HG03135 (cell line): ENCODE measurements around the gene RANBP17.
"Not testable (repeated sequence)": the region's sequence is repeated elsewhere in the genome, so short reads cannot be mapped to it uniquely, and the experiment has no call there.

Experiments used
- ATAC-seq: cut with Tn5 transposase; IDR thresholded peaks from one replicate; pipeline ENCODE4 v1.9.1; 2021; ENCODE audit warnings: mild to moderate bottlenecking, moderate library complexity; ENCODE audit not compliant: unreplicated experiment

Gene RANBP17

GRCh38 chr5:170865622-170866021 lies 3.8 kb downstream of the RANBP17 start:
- ATAC-seq = no peak

- no peak for ATAC-seq
Measured at GRCh38 chr5:170867825-170868224, 6.0 kb downstream of the RANBP17 start.

- not testable (repeated sequence) for ATAC-seq
Measured at GRCh38 chr5:170870390-170870789, 8.6 kb downstream of the RANBP17 start.

- ATAC-seq = no peak
Measured at GRCh38 chr5:170874017-170874416, 12.2 kb downstream of the RANBP17 start.

GRCh38 chr5:170875811-170876210 lies 14.0 kb downstream of the RANBP17 start:
- ATAC-seq = no peak

GRCh38 chr5:170880084-170880483 lies 18.3 kb downstream of the RANBP17 start:
- ATAC-seq = no peak

- ATAC-seq = no peak
Measured at GRCh38 chr5:170882345-170882744, 20.5 kb downstream of the RANBP17 start.

GRCh38 chr5:170885256-170885655 lies 23.4 kb downstream of the RANBP17 start:
- no peak for ATAC-seq

GRCh38 chr5:170885809-170886208 lies 24.0 kb downstream of the RANBP17 start:
- ATAC-seq = no peak

GRCh38 chr5:170886210-170886894 lies 24.5 kb downstream of the RANBP17 start:
- ATAC-seq = no peak

GRCh38 chr5:170892196-170892595 lies 30.4 kb downstream of the RANBP17 start:
- no peak for ATAC-seq

- no peak for ATAC-seq
Measured at GRCh38 chr5:170894665-170895064, 32.8 kb downstream of the RANBP17 start.

- no peak for ATAC-seq
Measured at GRCh38 chr5:170896779-170897178, 35.0 kb downstream of the RANBP17 start.

- ATAC-seq = no peak
Measured at GRCh38 chr5:170903075-170903474, 41.3 kb downstream of the RANBP17 start.

GRCh38 chr5:170907758-170908157 lies 45.9 kb downstream of the RANBP17 start:
- ATAC-seq = no peak

GRCh38 chr5:170913573-170913972 lies 51.8 kb downstream of the RANBP17 start:
- ATAC-seq = no peak

- ATAC-seq = no peak
Measured at GRCh38 chr5:170917113-170917512, 55.3 kb downstream of the RANBP17 start.

GRCh38 chr5:170920196-170920595 lies 58.4 kb downstream of the RANBP17 start:
- no peak for ATAC-seq

- not testable (repeated sequence) for ATAC-seq
Measured at GRCh38 chr5:170922331-170922730, 60.5 kb downstream of the RANBP17 start.

GRCh38 chr5:170923910-170924620 lies 62.2 kb downstream of the RANBP17 start:
- no peak for ATAC-seq

- ATAC-seq = not testable (repeated sequence)
Measured at GRCh38 chr5:170935534-170936218, 73.9 kb downstream of the RANBP17 start.

GRCh38 chr5:170937072-170937471 lies 75.3 kb downstream of the RANBP17 start:
- no peak for ATAC-seq
